ENCODE results near the gene PLD2. TPM values are rescaled to one million over a fixed set of nuclear protein-coding genes. Genes with fewer than 3 reads are reported as not detected.

Gene PLD2
- total RNA-seq, 3 donors from 2014 or later: 17.1 to 40.6 (median 30.3) TPM

GRCh38 chr17:4872786-4873185, 65.8 kb downstream of the PLD2 start:
- no peak for DNase-seq (ENCODE audit: low spot score in 2 of 2)
- Histone ChIP-seq H3K4me1 (no peaks in the 10 kb centered on the region), H3K27me3 (no peaks in the 10 kb centered on the region), H3K27ac (no peak overlapping the region), H3K36me3 (no peaks in the 10 kb centered on the region), H3K4me3 (no peak overlapping the region), H3K9me3 (no peaks in the 10 kb centered on the region)
- intact Hi-C loops (cut with DNase I; ENCODE audit: low total_unique reads): no loop called here
- no peak for TF ChIP-seq POLR2A (IDR thresholded peaks at IDR 0.05)
- no peak for TF ChIP-seq POLR2AphosphoS5 (IDR thresholded peaks at IDR 0.05)
- no peak for TF ChIP-seq CTCF (IDR thresholded peaks at IDR 0.05)

Other genes starting within 250 kb of the PLD2 start
- gene GGT6, start 246.6 kb upstream of the PLD2 start, total RNA-seq: 10 to 100 TPM in 2 of 3 donors, not detected in 1; 12.8 to 33.8 TPM
- gene SMTNL2, start 222.6 kb upstream of the PLD2 start, total RNA-seq: 1 to 10 TPM in 1 of 3 donors, under 1 TPM in 2; 0.16 to 1.8 (median 0.98) TPM
- 10 to 100 TPM in 1 of 3 donors, under 1 TPM in 1, not detected in 1; 0.98 to 47.9 TPM for gene ALOX15, start 165.5 kb upstream of the PLD2 start, total RNA-seq
- gene PELP1, start 103.0 kb upstream of the PLD2 start, total RNA-seq: 10 to 100 TPM; 17.0 to 26.9 (median 21.0) TPM
- gene ARRB2, start 96.5 kb upstream of the PLD2 start, total RNA-seq: 10 to 100 TPM; 25.2 to 67.4 (median 42.3) TPM
- 10 to 100 TPM; 29.3 to 41.7 (median 30.8) TPM for gene MED11, start 75.7 kb upstream of the PLD2 start, total RNA-seq
- gene ZMYND15, start 67.3 kb upstream of the PLD2 start, total RNA-seq: 1 to 10 TPM in 1 of 3 donors, under 1 TPM in 2; 0.96 to 2.3 (median 0.98) TPM
- gene CXCL16, start 67.2 kb upstream of the PLD2 start, total RNA-seq: 10 to 100 TPM; 13.8 to 25.8 (median 18.6) TPM
- gene TM4SF5, start 35.3 kb upstream of the PLD2 start, total RNA-seq: not detected
- gene VMO1, start 20.8 kb upstream of the PLD2 start, total RNA-seq: 1 to 10 TPM in 2 of 3 donors, under 1 TPM in 1; 0.98 to 5.0 (median 2.6) TPM
- gene GLTPD2, start 18.2 kb upstream of the PLD2 start, total RNA-seq: not detected
- 100 to 1,000 TPM; 133 to 183 (median 164) TPM for gene PSMB6, start 11.0 kb upstream of the PLD2 start, total RNA-seq
- 10 to 100 TPM; 25.9 to 58.7 (median 42.0) TPM for gene MINK1, start 26.2 kb downstream of the PLD2 start, total RNA-seq
- gene C17orf107, start 92.4 kb downstream of the PLD2 start, total RNA-seq: 10 to 100 TPM in 1 of 3 donors, 1 to 10 TPM in 1, not detected in 1; 3.9 to 10.5 TPM
- gene CHRNE, start 95.9 kb downstream of the PLD2 start, total RNA-seq: 1 to 10 TPM in 1 of 3 donors, under 1 TPM in 2; 0.16 to 2.0 (median 0.73) TPM
- gene GP1BA, start 125.1 kb downstream of the PLD2 start, total RNA-seq: not detected
- 10 to 100 TPM; 38.8 to 48.5 (median 42.6) TPM for gene SLC25A11, start 132.9 kb downstream of the PLD2 start, total RNA-seq
- 10 to 100 TPM; 38.3 to 49.0 (median 38.7) TPM for gene RNF167, start 133.1 kb downstream of the PLD2 start, total RNA-seq
- gene PFN1, start 141.4 kb downstream of the PLD2 start, total RNA-seq: 100 to 1,000 TPM; 290 to 487 (median 379) TPM
- gene ENO3, start 144.0 kb downstream of the PLD2 start, total RNA-seq: 1 to 10 TPM; 1.6 to 4.6 (median 3.1) TPM
- 10 to 100 TPM; 42.6 to 57.8 (median 55.2) TPM for gene SPAG7, start 160.7 kb downstream of the PLD2 start, total RNA-seq
- 10 to 100 TPM; 11.0 to 17.7 (median 13.5) TPM for gene CAMTA2, start 180.5 kb downstream of the PLD2 start, total RNA-seq
- 1 to 10 TPM in 2 of 3 donors, under 1 TPM in 1; 0.66 to 2.9 (median 1.9) TPM for gene INCA1, start 190.4 kb downstream of the PLD2 start, total RNA-seq
- gene KIF1C, start 190.8 kb downstream of the PLD2 start, total RNA-seq: 10 to 100 TPM; 37.5 to 88.5 (median 50.5) TPM
- gene SLC52A1, start 228.3 kb downstream of the PLD2 start, total RNA-seq: under 1 TPM; 0.29 to 0.98 (median 0.32) TPM